ENCODE data around the gene TOM1.

DNA sequence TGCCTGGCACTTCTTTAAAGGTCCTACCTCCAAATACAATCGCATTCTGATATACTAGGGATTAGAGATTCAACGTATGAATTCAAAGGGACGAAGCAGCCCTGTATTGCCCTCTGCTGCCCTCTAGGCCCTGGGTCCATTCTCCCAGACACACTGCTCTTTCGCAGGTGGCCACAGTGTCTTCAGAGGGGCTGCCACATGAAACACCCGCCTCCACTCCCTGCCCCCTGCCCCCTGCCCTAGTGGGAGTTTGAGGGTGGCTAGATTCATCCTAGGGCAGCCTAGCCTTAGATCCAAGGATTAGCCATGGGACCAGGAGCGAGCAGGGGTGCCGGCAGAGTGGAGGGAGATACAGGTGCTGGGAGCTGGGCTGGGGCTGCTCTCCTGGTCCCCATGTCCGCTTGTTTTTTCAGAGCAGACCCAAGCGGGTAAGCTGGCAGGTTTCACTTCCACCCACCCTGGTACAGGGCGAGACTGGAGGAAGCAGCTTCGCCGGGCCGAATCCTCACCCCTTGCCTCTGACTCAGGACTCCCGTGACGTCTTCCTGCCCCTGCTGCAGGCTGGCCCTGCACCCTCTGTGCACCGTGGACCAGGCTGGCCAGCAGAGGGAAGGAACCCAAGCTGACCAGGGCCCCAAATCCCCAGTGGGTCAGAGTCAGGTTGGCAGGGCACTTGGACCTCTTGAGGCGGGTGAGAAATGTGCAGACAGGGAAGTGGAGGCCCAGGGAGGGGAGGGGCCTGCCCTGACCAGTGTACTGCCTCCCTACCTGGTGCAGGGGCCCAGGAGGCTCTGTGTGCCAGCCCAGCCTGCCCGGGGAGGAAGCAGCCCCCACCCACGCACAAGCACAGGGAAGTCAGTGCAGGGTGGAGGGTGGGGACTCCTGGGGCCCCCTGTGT lies 52.8 kb downstream of the TOM1 start:
- TF ChIP-seq, protein P1, sequence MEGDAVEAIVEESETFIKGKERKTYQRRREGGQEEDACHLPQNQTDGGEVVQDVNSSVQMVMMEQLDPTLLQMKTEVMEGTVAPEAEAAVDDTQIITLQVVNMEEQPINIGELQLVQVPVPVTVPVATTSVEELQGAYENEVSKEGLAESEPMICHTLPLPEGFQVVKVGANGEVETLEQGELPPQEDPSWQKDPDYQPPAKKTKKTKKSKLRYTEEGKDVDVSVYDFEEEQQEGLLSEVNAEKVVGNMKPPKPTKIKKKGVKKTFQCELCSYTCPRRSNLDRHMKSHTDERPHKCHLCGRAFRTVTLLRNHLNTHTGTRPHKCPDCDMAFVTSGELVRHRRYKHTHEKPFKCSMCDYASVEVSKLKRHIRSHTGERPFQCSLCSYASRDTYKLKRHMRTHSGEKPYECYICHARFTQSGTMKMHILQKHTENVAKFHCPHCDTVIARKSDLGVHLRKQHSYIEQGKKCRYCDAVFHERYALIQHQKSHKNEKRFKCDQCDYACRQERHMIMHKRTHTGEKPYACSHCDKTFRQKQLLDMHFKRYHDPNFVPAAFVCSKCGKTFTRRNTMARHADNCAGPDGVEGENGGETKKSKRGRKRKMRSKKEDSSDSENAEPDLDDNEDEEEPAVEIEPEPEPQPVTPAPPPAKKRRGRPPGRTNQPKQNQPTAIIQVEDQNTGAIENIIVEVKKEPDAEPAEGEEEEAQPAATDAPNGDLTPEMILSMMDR (conservative IDR thresholded peaks at IDR 0.05) = no peak; the same call in 1 of the 2 replicates
- no peak for TF ChIP-seq ZFX (IDR thresholded peaks at IDR 0.05)
